ENCODE results near the gene VTN. TPM values are rescaled to one million over a fixed set of nuclear protein-coding genes. Genes with fewer than 3 reads are reported as not detected.

Gene VTN
- total and polyA plus RNA-seq, 2 experiments from 2014 or later: 0.34 TPM; not detected in 1

GRCh38 chr17:28397687-28398279 lies 27.7 kb upstream of the VTN start:
- Histone ChIP-seq H3K4me2 (ENCODE audit: unreplicated experiment) (no peak overlapping the region), H3K79me2 (ENCODE audit: insufficient read depth) (no peaks in the 10 kb centered on the region), H3K9ac (no peak overlapping the region), H3K27me3 (replicated peaks; ENCODE audit: insufficient read depth) (no peaks in the 10 kb centered on the region), H3K36me3 (ENCODE audit: low read depth) (no peaks in the 10 kb centered on the region), H2AFZ (no peak overlapping the region), H3K27ac (no peak overlapping the region), H3K4me1 (ENCODE audit: insufficient read depth) (peaks cover 17% of the 10 kb centered on the region), H3F3A (ENCODE audit: insufficient read depth) (peaks cover 13% of the 10 kb centered on the region), H3K9me2 (ENCODE audit: insufficient read depth) (no peaks in the 10 kb centered on the region), H4K20me1 (ENCODE audit: insufficient read depth) (no peaks in the 10 kb centered on the region), H3K4me3 (no peak overlapping the region), H3K9me3 (ENCODE audit: low read depth) (no peaks in the 10 kb centered on the region)
- DNase-seq: no peak
- 74 to 85% methylated on average over 7 of the region's 7 CpGs for WGBS, 2 experiments (ENCODE audit: low coverage in 1 of 2, low lambda C conversion rate in 2 of 2, missing lambda C conversion rate in 2 of 2)
- in situ Hi-C loops (cut with MboI): no loop called here
- TF ChIP-seq EZH2phosphoT487 (IDR thresholded peaks at IDR 0.05; ENCODE audit: insufficient read depth, low read depth) (no peak), EZH2 (IDR thresholded peaks at IDR 0.05; ENCODE audit: insufficient read depth, poor library complexity, severe bottlenecking) (no peak)

DNA sequence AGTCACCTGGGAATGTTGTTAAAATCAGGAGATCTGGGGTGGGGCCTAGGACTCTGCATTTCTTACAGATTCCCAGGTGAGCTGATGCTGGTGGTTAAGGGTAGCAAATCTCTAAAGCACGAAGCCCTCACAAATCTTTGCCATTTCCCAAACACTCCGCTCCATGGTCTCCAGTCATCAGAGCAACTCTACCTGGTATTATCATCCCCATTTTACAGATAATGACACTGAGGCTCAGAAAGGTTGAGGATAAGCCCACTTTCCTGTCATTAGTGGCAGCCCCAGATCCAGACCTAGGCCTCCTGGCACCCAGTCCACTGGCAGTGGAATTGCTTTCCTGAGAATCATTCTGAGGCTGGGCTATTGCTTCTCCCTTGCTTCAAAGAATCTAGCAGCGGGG lies 27.2 kb upstream of the VTN start:
- H4K20me1 ChIP-seq (ENCODE audit: insufficient read depth): no peaks in the 10 kb centered on the region
- H3K4me3 ChIP-seq: no peak overlapping the region
- H3F3A ChIP-seq (ENCODE audit: insufficient read depth): peaks cover 13% of the 10 kb centered on the region
- no peaks in the 10 kb centered on the region for H3K36me3 ChIP-seq (ENCODE audit: low read depth)
- no peak overlapping the region for H3K9ac ChIP-seq
- no peaks in the 10 kb centered on the region for H3K27me3 ChIP-seq (replicated peaks; ENCODE audit: insufficient read depth)
- WGBS, 2 experiments (ENCODE audit: low coverage in 1 of 2, low lambda C conversion rate in 2 of 2, missing lambda C conversion rate in 2 of 2): 92 to 96% methylated on average over 3 of the region's 3 CpGs
- no peak overlapping the region for H3K27ac ChIP-seq
- no peak for DNase-seq
- peaks cover 17% of the 10 kb centered on the region for H3K4me1 ChIP-seq (ENCODE audit: insufficient read depth)
- H3K9me3 ChIP-seq (ENCODE audit: low read depth): no peaks in the 10 kb centered on the region
- in situ Hi-C loops (cut with MboI): no loop called here
- H2AFZ ChIP-seq: no peak overlapping the region
- H3K79me2 ChIP-seq (ENCODE audit: insufficient read depth): no peaks in the 10 kb centered on the region
- no peak overlapping the region for H3K4me2 ChIP-seq (ENCODE audit: unreplicated experiment)
- TF ChIP-seq EZH2phosphoT487 (IDR thresholded peaks at IDR 0.05; ENCODE audit: insufficient read depth, low read depth): no peak
- TF ChIP-seq EZH2 (IDR thresholded peaks at IDR 0.05; ENCODE audit: insufficient read depth, poor library complexity, severe bottlenecking): no peak
- no peaks in the 10 kb centered on the region for H3K9me2 ChIP-seq (ENCODE audit: insufficient read depth)

- in situ Hi-C loops (cut with MboI): no loop called here
Measured at GRCh38 chr17:28396635-28397239, 26.6 kb upstream of the VTN start.

DNA sequence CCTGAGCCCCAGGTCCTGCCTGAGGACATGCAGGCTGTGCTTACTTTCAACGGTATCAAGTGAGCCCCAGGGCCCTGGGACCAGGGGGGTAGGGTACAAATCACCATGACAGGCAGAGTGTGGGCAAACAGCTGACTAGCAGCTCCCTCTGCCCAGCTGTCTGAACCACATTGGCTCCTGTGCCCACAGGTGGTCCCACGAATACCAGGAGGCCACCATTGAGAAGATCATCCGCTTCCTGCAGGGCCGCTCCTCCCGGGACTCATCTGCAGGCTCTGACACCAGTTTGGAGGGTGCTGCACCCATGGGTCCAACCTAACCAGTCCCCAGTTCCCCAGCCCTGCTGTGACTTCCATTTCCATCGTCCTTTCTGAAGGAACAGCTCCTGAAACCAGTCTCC lies 25.9 kb upstream of the VTN start:
- peaks cover 13% of the 10 kb centered on the region for H3F3A ChIP-seq (ENCODE audit: insufficient read depth)
- TF ChIP-seq EZH2 (IDR thresholded peaks at IDR 0.05; ENCODE audit: insufficient read depth, poor library complexity, severe bottlenecking) (no peak), EZH2phosphoT487 (IDR thresholded peaks at IDR 0.05; ENCODE audit: insufficient read depth, low read depth) (no peak)
- no peak overlapping the region for H2AFZ ChIP-seq
- no peak overlapping the region for H3K4me3 ChIP-seq
- DNase-seq: no peak
- H3K79me2 ChIP-seq (ENCODE audit: insufficient read depth): no peaks in the 10 kb centered on the region
- no peaks in the 10 kb centered on the region; the same call in 1 of the 2 replicates for H3K36me3 ChIP-seq (ENCODE audit: low read depth)
- no peak overlapping the region for H3K27ac ChIP-seq
- no peak overlapping the region for H3K4me2 ChIP-seq (ENCODE audit: unreplicated experiment)
- peaks cover 17% of the 10 kb centered on the region for H3K4me1 ChIP-seq (ENCODE audit: insufficient read depth)
- in situ Hi-C loops (cut with MboI): no loop called here
- H3K9ac ChIP-seq: no peak overlapping the region
- 80 to 86% methylated on average over 6 of the region's 6 CpGs for WGBS, 2 experiments (ENCODE audit: low coverage in 1 of 2, low lambda C conversion rate in 2 of 2, missing lambda C conversion rate in 2 of 2)
- no peaks in the 10 kb centered on the region for H3K27me3 ChIP-seq (replicated peaks; ENCODE audit: insufficient read depth)
- no peaks in the 10 kb centered on the region for H4K20me1 ChIP-seq (ENCODE audit: insufficient read depth)
- no peaks in the 10 kb centered on the region for H3K9me2 ChIP-seq (ENCODE audit: insufficient read depth)
- no peaks in the 10 kb centered on the region for H3K9me3 ChIP-seq (ENCODE audit: low read depth)

More at GRCh38 chr17:28396635-28397239, 26.6 kb upstream of the VTN start:
- Histone ChIP-seq H3F3A (ENCODE audit: insufficient read depth) (peaks cover 13% of the 10 kb centered on the region), H3K79me2 (ENCODE audit: insufficient read depth) (no peaks in the 10 kb centered on the region), H3K9me2 (ENCODE audit: insufficient read depth) (no peaks in the 10 kb centered on the region), H4K20me1 (ENCODE audit: insufficient read depth) (no peaks in the 10 kb centered on the region), H3K36me3 (ENCODE audit: low read depth) (no peaks in the 10 kb centered on the region), H3K9ac (no peak overlapping the region), H3K27ac (no peak overlapping the region), H3K4me2 (ENCODE audit: unreplicated experiment) (no peak overlapping the region), H3K9me3 (ENCODE audit: low read depth) (no peaks in the 10 kb centered on the region), H3K27me3 (replicated peaks; ENCODE audit: insufficient read depth) (no peaks in the 10 kb centered on the region), H3K4me3 (no peak overlapping the region), H3K4me1 (ENCODE audit: insufficient read depth) (peaks cover 17% of the 10 kb centered on the region), H2AFZ (no peak overlapping the region)
- TF ChIP-seq EZH2phosphoT487 (IDR thresholded peaks at IDR 0.05; ENCODE audit: insufficient read depth, low read depth) (no peak), EZH2 (IDR thresholded peaks at IDR 0.05; ENCODE audit: insufficient read depth, poor library complexity, severe bottlenecking) (no peak)
- DNase-seq: no peak
- 90 to 94% methylated on average over 6 of the region's 6 CpGs for WGBS, 2 experiments (ENCODE audit: low coverage in 1 of 2, low lambda C conversion rate in 2 of 2, missing lambda C conversion rate in 2 of 2)

All from GM23248 (cell line).